ENCODE measurements around the gene SIVA1. TPM values are rescaled to one million over a fixed set of nuclear protein-coding genes. Genes with fewer than 3 reads are reported as not detected.

Gene SIVA1
- total RNA-seq, 1 experiment from 2014 or later: 105 TPM

DNA sequence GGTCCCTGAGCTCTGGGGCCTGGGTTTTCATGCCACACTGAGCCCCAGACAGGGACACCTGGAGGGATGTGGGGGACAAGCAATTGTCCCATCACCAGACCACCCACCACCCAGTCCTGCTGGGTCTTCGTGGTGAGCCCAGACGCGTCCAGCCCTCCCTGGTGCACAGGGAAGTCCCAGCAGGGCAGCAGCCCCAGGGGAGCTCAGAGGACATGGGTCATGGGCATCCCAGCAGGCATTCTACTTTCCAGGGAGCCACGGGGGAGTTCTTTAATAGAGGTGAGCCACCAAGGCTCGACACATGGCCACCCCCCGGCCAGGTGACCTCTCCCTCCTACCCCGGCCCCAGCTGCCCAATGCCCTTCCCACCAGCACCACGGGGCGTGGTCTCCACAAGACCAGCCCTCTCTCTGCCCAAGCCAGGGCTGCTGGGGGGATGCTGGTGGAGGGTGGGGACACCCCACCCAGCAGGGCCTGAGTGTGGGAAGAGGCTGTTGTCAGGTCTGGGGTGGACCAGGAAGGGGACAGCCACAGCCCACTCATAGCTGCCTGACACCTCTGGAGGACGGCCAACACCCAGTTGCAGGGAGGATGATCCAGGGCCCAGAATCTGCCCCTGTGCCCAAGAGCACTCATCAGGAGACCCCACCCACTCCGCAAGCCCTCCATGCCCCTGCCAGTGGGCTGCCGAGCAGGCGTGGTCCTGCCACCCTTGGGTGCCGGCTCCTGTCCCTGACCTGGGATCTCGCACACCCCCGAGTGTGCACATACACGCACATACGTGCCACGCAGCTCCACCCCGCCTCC is 28.5 kb downstream of the SIVA1 start:
- Histone ChIP-seq H3K27me3 (replicated peaks; ENCODE audit: control insufficient read depth, insufficient read depth, low read length) (no peaks in the 10 kb centered on the region), H3K36me3 (ENCODE audit: control insufficient read depth, insufficient read depth, low read length) (no peaks in the 10 kb centered on the region; the same call in 1 of the 2 replicates), H3K9me3 (no peaks in the 10 kb centered on the region), H3K4me3 (ENCODE audit: low read depth, low read length) (no peak overlapping the region), H3K4me1 (no peaks in the 10 kb centered on the region)
- no peaks in the 10 kb centered on the region for H3K27me3 Mint-ChIP-seq (ENCODE audit: insufficient read depth, unreplicated experiment)
- TF ChIP-seq, protein P1, sequence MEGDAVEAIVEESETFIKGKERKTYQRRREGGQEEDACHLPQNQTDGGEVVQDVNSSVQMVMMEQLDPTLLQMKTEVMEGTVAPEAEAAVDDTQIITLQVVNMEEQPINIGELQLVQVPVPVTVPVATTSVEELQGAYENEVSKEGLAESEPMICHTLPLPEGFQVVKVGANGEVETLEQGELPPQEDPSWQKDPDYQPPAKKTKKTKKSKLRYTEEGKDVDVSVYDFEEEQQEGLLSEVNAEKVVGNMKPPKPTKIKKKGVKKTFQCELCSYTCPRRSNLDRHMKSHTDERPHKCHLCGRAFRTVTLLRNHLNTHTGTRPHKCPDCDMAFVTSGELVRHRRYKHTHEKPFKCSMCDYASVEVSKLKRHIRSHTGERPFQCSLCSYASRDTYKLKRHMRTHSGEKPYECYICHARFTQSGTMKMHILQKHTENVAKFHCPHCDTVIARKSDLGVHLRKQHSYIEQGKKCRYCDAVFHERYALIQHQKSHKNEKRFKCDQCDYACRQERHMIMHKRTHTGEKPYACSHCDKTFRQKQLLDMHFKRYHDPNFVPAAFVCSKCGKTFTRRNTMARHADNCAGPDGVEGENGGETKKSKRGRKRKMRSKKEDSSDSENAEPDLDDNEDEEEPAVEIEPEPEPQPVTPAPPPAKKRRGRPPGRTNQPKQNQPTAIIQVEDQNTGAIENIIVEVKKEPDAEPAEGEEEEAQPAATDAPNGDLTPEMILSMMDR (IDR thresholded peaks at IDR 0.05; ENCODE audit: insufficient read depth in 1 of 2, low read depth in 1 of 2, low read length in 1 of 2, severe bottlenecking in 1 of 2, unreplicated experiment in 1 of 2): no peak
- ChIA-PET POLR2A (no interaction called here), CTCF (interaction anchor here (0.6 kb wide), 1 partner anchor 45 kb away, joined by 5 read pairs; no protein-coding TSS in a partner anchor)
- no peak for DNase-seq
- intact Hi-C loops (cut with micrococcal nuclease; ENCODE audit: unreplicated experiment): no loop called here
- H3K4me3 Mint-ChIP-seq (ENCODE audit: unreplicated experiment): no peak overlapping the region
- H3K36me3 Mint-ChIP-seq (ENCODE audit: insufficient read depth, unreplicated experiment): peaks cover 17% of the 10 kb centered on the region
- H3K4me1 Mint-ChIP-seq (ENCODE audit: low read depth, unreplicated experiment): no peaks in the 10 kb centered on the region
- no peak overlapping the region for H3K27ac Mint-ChIP-seq (ENCODE audit: unreplicated experiment)
- no TSS peak for BruUV-seq (replicated peaks)
- H3K9me3 Mint-ChIP-seq (ENCODE audit: unreplicated experiment): no peaks in the 10 kb centered on the region

DNA sequence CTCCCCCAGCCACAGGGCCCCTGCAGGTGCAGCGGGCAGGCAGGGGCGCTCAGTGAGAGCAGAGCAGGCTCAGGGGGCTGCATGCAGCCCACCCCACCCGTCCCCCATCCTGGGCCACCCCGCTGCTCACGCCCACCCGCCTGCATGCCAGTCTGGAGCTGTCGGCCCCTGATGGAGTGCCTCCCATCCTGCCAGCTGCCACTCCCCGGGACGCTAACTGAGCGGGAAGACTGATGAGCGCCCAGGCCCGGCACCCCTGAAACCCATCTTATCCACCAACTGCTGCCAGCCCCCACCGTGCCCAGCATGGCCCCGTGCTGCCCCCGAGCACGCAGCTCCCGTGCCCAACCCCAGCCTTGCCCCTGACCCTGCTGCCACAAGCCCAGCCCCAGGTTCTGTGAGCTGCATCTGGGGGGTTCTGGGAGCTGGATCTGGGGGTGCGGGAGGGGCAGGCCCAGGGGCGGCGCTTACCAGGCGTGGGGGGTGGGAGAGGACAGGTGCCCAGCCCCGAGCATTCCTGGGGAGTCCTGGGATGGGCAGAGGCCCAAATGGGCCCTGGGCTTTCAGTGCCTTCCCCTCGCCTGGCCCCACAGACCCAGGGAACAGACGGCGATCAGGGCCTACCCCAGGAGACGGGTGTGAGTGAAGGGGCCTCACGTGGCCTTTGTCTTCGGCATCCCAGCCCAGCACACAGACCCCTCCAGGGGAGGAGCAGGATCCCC is 29.3 kb downstream of the SIVA1 start:
- Mint-ChIP-seq H3K4me3 (ENCODE audit: unreplicated experiment) (no peak overlapping the region), H3K9me3 (ENCODE audit: unreplicated experiment) (no peaks in the 10 kb centered on the region), H3K4me1 (ENCODE audit: low read depth, unreplicated experiment) (no peaks in the 10 kb centered on the region), H3K27me3 (ENCODE audit: insufficient read depth, unreplicated experiment) (no peaks in the 10 kb centered on the region), H3K36me3 (ENCODE audit: insufficient read depth, unreplicated experiment) (peaks cover 13% of the 10 kb centered on the region), H3K27ac (ENCODE audit: unreplicated experiment) (no peak overlapping the region)
- TF ChIP-seq, protein P1 (IDR thresholded peaks at IDR 0.05; ENCODE audit: insufficient read depth in 1 of 2, low read depth in 1 of 2, low read length in 1 of 2, severe bottlenecking in 1 of 2, unreplicated experiment in 1 of 2): no peak
- H3K36me3 ChIP-seq (ENCODE audit: control insufficient read depth, insufficient read depth, low read length): no peaks in the 10 kb centered on the region; the same call in 1 of the 2 replicates
- H3K9me3 ChIP-seq: no peaks in the 10 kb centered on the region
- ChIA-PET POLR2A (no interaction called here), CTCF (interaction anchor here (0.5 to 0.6 kb wide), 2 partner anchors 44 to 114 kb away, joined by 3 to 5 read pairs; no protein-coding TSS in a partner anchor)
- no TSS peak for BruUV-seq (replicated peaks)
- intact Hi-C loops (cut with micrococcal nuclease; ENCODE audit: unreplicated experiment): no loop called here
- no peak overlapping the region for H3K4me3 ChIP-seq (ENCODE audit: low read depth, low read length)
- no peaks in the 10 kb centered on the region for H3K4me1 ChIP-seq
- DNase-seq: no peak
- H3K27me3 ChIP-seq (replicated peaks; ENCODE audit: control insufficient read depth, insufficient read depth, low read length): no peaks in the 10 kb centered on the region

DNA sequence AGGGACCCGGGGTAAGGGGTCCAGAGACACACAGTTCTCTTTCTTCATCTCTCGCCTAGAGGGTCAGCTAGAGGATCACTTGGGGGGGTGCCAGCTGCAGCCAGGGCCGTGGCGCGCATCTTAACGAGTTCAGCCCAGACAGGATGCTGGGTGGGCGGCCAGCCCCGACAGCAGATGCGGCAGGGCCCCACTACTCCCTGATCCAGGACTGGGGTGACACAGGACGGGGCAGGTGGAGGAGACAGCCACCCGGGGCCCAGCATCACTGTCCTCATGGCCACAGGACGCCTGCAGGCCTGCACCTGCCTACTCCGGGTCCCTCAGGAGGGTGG is 29.8 kb downstream of the SIVA1 start:
- Histone ChIP-seq H3K4me1 (no peaks in the 10 kb centered on the region), H3K36me3 (ENCODE audit: control insufficient read depth, insufficient read depth, low read length) (no peaks in the 10 kb centered on the region; the same call in 1 of the 2 replicates), H3K27me3 (replicated peaks; ENCODE audit: control insufficient read depth, insufficient read depth, low read length) (no peaks in the 10 kb centered on the region), H3K4me3 (ENCODE audit: low read depth, low read length) (no peak overlapping the region), H3K9me3 (no peaks in the 10 kb centered on the region)
- no TSS peak for BruUV-seq (replicated peaks)
- CTCF ChIA-PET: interaction anchor here (0.5 kb wide), 1 partner anchor 114 kb away, joined by 3 read pairs; no protein-coding TSS in a partner anchor
- Mint-ChIP-seq H3K4me3 (ENCODE audit: unreplicated experiment) (no peak overlapping the region), H3K27ac (ENCODE audit: unreplicated experiment) (no peak overlapping the region), H3K9me3 (ENCODE audit: unreplicated experiment) (no peaks in the 10 kb centered on the region), H3K27me3 (ENCODE audit: insufficient read depth, unreplicated experiment) (no peaks in the 10 kb centered on the region), H3K4me1 (ENCODE audit: low read depth, unreplicated experiment) (no peaks in the 10 kb centered on the region), H3K36me3 (ENCODE audit: insufficient read depth, unreplicated experiment) (peaks cover 12% of the 10 kb centered on the region)
- no peak for DNase-seq
- POLR2A ChIA-PET: no interaction called here
- TF ChIP-seq, protein P1 (IDR thresholded peaks at IDR 0.05; ENCODE audit: insufficient read depth in 1 of 2, low read depth in 1 of 2, low read length in 1 of 2, severe bottlenecking in 1 of 2, unreplicated experiment in 1 of 2): no peak
- intact Hi-C loops (cut with micrococcal nuclease; ENCODE audit: unreplicated experiment): no loop called here
